Cardiac muscle cell (in vitro differentiated cells and primary cell): ENCODE results near the gene DUSP3. TPM values are rescaled to one million over a fixed set of nuclear protein-coding genes. Genes with fewer than 3 reads are reported as not detected.

Source experiments
- DNase-seq, 2 donors: peaks; one replicate each; pipeline versions ENCODE4 v3.0.0 to v3.0.0-alpha.2; 2010 to 2017; ENCODE audit warnings: low read depth in 1 of 2, low spot score in 1 of 2
- H3K27ac ChIP-seq: fragments of 200-600 bp; sonication (generic); 2 replicates; pipeline ENCODE4 v1.5.1; 2016
- H3K27me3 ChIP-seq: fragments of 200-600 bp; sonication (generic); 2 replicates; pipeline ENCODE4 v1.6.0; 2016; ENCODE audit warnings: control low read depth
- H3K36me3 ChIP-seq: fragments of 200-600 bp; sonication (generic); 2 replicates; pipeline ENCODE4 v1.5.1; 2016; ENCODE audit warnings: control low read depth
- H3K4me1 ChIP-seq: fragments of 200-600 bp; sonication (generic); 2 replicates; pipeline ENCODE4 v1.8.1; 2017; ENCODE audit warnings: low read depth, mild to moderate bottlenecking, mixed run types
- H3K4me3 ChIP-seq: fragments of 200-600 bp; sonication (generic); 2 replicates; pipeline ENCODE4 v1.5.1; 2016; ENCODE audit warnings: mild to moderate bottlenecking
- H3K9me3 ChIP-seq: fragments of 200-600 bp; sonication (generic); 2 replicates; pipeline ENCODE4 v1.5.1; 2017; ENCODE audit warnings: low read depth, mild to moderate bottlenecking, control low read depth
- polyA plus RNA-seq: library from polyadenylated mRNA; unstranded; fragments of >200 nt; fragmentation: Nextera tagmentation; extraction: Ambion mirVana; gene quantifications from 2 replicates; pipeline ENCODE4 v1.2.1, GENCODE V29; 2016
- total RNA-seq: library from RNA; depleted of rRNA; stranded (reverse); fragments of >200 nt; gene quantifications from 2 replicates; pipeline ENCODE4 v1.2.3, GENCODE V29; 2016
- TF ChIP-seq, protein P1 (sequence below): IDR thresholded peaks from 2 replicates; pipeline ENCODE4 v1.5.1; 2012; ENCODE audit warnings: low read depth, mild to moderate bottlenecking, low read length

DUSP3 gene
- total and polyA plus RNA-seq, 2 experiments from 2014 or later: 58.7 to 66.2 TPM

DNA sequence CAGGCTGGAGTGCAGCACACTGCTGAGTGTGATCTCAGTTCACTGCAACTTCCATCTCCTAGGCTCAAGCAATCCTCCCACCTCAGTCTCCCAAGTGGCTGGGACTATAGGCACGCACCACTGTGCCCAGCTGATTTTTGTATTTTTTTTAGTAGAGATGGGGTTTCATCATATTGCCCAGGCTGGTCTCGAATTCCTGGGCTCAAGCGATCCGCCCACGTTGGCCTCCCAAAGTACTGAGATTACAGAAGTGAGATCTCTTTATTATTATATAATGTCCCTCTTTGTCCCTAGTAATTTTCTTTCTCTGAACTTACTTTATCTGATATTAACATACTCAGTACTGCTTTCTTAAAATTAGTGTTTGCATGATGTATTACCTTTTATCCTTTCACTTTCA, 9.8 kb upstream of the DUSP3 start:
- Histone ChIP-seq H3K27ac (no peak overlapping the region), H3K27me3 (peaks cover 2% of the 10 kb centered on the region), H3K4me3 (no peak overlapping the region), H3K36me3 (no peaks in the 10 kb centered on the region), H3K9me3 (no peaks in the 10 kb centered on the region), H3K4me1 (no peaks in the 10 kb centered on the region)
- TF ChIP-seq, protein P1, sequence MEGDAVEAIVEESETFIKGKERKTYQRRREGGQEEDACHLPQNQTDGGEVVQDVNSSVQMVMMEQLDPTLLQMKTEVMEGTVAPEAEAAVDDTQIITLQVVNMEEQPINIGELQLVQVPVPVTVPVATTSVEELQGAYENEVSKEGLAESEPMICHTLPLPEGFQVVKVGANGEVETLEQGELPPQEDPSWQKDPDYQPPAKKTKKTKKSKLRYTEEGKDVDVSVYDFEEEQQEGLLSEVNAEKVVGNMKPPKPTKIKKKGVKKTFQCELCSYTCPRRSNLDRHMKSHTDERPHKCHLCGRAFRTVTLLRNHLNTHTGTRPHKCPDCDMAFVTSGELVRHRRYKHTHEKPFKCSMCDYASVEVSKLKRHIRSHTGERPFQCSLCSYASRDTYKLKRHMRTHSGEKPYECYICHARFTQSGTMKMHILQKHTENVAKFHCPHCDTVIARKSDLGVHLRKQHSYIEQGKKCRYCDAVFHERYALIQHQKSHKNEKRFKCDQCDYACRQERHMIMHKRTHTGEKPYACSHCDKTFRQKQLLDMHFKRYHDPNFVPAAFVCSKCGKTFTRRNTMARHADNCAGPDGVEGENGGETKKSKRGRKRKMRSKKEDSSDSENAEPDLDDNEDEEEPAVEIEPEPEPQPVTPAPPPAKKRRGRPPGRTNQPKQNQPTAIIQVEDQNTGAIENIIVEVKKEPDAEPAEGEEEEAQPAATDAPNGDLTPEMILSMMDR: no peak
- DNase-seq: no peak

DNA sequence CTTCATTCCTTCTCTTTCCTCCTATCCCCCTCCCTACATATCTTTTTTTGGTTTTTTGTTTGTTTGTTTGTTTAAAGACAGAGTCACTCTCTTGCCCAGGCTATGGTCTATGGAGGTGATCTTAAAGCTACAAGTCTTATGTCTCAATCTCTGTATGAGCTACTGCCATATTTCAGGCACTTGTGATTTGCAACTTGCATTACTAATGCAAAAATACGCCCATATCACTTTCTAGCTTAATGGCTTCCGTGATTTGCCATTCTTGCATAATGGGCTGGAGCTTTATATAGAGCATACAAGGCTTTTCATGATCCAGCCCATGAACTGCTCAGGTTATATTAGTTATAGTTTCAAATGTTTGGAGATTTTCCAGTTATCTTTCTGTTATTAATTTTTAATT, 9.0 kb upstream of the DUSP3 start:
- TF ChIP-seq, protein P1: no peak
- Histone ChIP-seq H3K36me3 (no peaks in the 10 kb centered on the region), H3K27me3 (peaks cover 5% of the 10 kb centered on the region), H3K4me1 (no peaks in the 10 kb centered on the region), H3K27ac (no peak overlapping the region), H3K4me3 (no peak overlapping the region), H3K9me3 (no peaks in the 10 kb centered on the region)
- no peak for DNase-seq

DNA sequence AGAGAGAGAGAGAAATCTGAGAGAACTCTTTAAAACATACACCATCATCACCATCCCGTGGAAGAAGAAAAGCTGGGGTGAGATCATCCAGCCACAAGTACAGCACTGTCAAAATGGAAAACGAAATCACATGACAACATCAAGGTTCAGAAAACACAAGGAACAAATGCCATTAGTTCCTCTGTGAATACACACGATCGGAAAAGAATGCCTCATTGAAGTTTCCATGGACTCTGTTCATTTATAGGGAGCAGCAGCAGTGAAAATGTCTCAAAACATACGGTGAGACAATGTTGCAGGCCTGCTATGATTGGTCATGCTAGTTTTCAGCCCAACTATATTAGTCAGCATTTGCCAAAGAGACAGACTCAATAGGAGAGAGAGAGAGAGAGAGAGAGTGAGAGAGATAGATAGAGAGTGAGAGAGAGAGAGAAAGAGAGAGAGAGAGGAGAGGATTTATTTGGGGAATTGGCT, 5.9 kb upstream of the DUSP3 start:
- Histone ChIP-seq H3K27me3 (peaks cover 14% of the 10 kb centered on the region), H3K27ac (no peak overlapping the region)
- DNase-seq: peak in 1 of 2 donors; percentile 54

DNA sequence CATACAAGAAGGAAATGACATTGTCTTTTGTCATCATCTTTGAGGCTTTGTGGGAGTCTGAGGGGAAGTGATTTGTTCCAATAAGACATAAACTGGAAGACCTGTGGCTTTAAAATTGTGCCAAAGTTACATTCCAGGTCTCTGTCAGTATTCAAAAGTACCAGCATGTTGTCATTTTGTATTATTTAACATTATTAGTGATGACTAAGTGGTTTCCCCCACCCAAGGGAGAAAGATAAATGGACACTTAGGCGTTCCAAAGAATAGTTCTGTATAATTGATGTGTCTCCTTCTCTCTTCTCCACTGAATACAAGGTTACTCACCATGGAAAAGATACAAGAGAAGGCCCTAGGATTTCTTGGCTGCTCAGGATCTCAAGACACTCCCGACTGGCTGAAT, 5.3 kb upstream of the DUSP3 start:
- H3K9me3 ChIP-seq: no peaks in the 10 kb centered on the region
- peaks cover 14% of the 10 kb centered on the region for H3K27me3 ChIP-seq
- no peak overlapping the region for H3K4me3 ChIP-seq
- no peak for DNase-seq
- H3K36me3 ChIP-seq: no peaks in the 10 kb centered on the region
- no peaks in the 10 kb centered on the region for H3K4me1 ChIP-seq
- TF ChIP-seq, protein P1: no peak
- H3K27ac ChIP-seq: no peak overlapping the region

More for the DNA sequence above, 5.9 kb upstream of the DUSP3 start:
- H3K4me1 ChIP-seq: no peaks in the 10 kb centered on the region
- H3K9me3 ChIP-seq: no peaks in the 10 kb centered on the region
- TF ChIP-seq, protein P1: no peak
- no peaks in the 10 kb centered on the region for H3K36me3 ChIP-seq
- H3K4me3 ChIP-seq: no peak overlapping the region

DNA sequence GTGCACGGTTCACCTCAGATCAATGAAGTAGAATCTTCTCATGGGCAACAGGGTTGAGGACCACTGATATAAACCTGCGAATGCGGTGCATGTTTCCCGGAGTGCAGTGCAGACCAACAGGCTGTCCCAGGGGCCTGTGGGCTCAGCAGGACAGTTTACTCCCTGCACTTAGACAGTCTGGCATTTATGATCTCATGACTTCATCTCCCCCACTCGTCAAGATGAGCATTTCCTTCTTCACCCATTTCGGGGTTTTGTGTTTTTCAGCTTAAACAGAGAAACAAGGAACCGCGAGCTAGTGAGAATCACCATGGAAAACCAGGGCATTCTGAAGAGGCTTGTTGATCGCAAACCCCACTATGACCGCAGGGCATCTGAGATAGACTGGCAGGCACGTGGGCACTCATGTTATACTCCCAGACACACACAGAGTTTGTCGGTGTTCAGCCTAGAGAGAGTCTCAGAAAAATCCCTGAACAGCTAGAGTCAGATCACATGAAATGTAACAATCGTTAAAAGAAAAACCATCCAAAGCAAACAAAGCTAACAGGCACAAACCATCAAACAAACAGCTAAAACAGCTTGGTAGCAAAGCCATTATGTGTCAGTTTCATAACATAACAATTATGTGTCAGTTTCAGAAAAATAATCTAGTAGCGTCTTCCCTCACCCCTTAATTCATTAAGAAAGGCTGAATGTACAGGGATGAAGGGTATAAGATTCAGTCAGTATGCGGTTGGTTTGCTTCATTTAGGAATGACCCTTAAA, 4.3 kb upstream of the DUSP3 start:
- no peaks in the 10 kb centered on the region for H3K4me1 ChIP-seq
- H3K9me3 ChIP-seq: no peaks in the 10 kb centered on the region
- no peaks in the 10 kb centered on the region for H3K36me3 ChIP-seq
- H3K27me3 ChIP-seq: peaks cover 14% of the 10 kb centered on the region
- TF ChIP-seq, protein P1: no peak
- DNase-seq: no peak
- H3K4me3 ChIP-seq: no peak overlapping the region
- H3K27ac ChIP-seq: no peak overlapping the region
